ENCODE measurements around the gene SCN3B.
"Not testable (repeated sequence)": the region's sequence is repeated elsewhere in the genome, so short reads cannot be mapped to it uniquely, and the experiment has no call there.

Gene SCN3B

GRCh38 chr11:123654566-123655081 is at the start of gene SCN3B:
TSS of gene SCN3B (minus strand) at chr11:123654624. CDS start at chr11:123653801, 823 bp downstream.
- DNase-seq: peak; percentile 41

DNA sequence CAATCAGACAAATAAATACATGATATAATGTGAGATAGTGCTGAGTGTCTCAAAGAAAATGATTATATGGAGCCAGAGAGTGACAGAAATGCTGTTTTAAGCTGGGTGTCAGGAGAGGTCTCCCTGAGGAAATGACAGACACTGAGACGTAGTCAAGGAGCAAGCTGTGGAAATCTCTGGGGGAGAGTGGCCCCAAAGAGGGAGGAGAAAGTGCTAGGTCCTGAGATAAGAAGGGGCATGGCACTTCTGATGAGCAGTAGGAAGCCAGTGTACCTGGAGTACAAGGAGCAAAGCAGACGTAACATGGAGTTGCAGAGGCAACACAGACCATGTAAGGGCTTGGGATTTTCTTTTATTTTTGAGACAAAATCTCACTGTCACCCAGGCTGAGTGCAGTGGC is 48.3 kb upstream of the SCN3B start:
- DNase-seq: no peak

GRCh38 chr11:123702139-123702538 is 47.7 kb upstream of the SCN3B start:
- no peak for DNase-seq

GRCh38 chr11:123700772-123701171 is 46.3 kb upstream of the SCN3B start:
- DNase-seq: no peak

DNA sequence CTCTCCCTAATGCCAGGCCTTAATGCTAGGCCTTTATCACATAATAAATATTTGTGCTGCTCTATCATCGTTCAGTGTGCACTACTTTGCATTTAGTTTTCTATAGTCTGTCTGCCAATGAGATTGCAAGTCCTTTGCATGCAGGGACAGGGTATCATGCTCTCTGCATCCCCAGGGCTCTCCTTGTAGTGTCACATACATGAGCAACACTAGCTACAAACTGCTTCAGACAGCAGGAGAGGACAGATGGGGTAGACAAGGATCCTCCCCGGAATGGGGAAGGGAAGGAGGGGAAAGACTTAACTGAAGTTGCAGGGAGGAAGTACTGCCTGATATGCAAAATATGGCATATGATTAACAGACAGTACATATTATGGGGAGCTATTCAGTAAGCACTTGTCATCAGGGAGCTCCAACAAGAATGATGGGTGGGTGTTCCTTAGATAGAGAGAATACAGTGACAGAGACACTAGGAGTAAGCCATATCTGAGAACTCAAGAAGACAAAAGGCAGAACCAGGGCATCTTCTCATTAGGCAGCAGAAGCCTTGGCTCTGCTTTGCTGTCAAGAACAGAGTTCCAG is 44.2 kb upstream of the SCN3B start:
- no peak for DNase-seq

GRCh38 chr11:123696183-123696582 is 41.8 kb upstream of the SCN3B start:
- DNase-seq: no peak

DNA sequence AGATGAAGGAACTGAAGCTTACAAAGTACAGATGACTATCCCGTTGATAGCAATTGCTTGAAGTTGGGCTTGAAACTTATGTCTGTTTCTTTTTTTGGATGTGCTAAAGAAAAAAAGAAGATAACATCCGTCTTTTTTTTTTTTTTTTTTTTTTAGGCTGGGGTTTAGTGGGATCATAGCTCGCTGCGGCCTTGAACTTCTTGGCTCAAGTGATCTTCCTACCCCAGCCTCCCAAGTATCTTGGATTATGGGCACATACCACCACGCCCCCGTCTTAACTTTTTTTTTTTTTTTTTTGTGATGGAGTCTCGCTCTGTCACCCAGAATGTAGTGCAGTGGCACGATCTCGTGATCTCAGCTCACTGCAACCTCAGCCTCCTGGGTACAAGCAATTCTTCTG is 40.8 kb upstream of the SCN3B start:
- no peak for DNase-seq

GRCh38 chr11:123694551-123694950 is 40.1 kb upstream of the SCN3B start:
- DNase-seq: no peak

- DNase-seq: no peak
Measured at GRCh38 chr11:123692961-123693360, 38.5 kb upstream of the SCN3B start.

GRCh38 chr11:123690485-123690884 is 36.1 kb upstream of the SCN3B start:
- no peak for DNase-seq

GRCh38 chr11:123684601-123685000 is 30.2 kb upstream of the SCN3B start:
- no peak for DNase-seq

- no peak for DNase-seq
Measured at GRCh38 chr11:123683428-123684170, 29.2 kb upstream of the SCN3B start.

DNA sequence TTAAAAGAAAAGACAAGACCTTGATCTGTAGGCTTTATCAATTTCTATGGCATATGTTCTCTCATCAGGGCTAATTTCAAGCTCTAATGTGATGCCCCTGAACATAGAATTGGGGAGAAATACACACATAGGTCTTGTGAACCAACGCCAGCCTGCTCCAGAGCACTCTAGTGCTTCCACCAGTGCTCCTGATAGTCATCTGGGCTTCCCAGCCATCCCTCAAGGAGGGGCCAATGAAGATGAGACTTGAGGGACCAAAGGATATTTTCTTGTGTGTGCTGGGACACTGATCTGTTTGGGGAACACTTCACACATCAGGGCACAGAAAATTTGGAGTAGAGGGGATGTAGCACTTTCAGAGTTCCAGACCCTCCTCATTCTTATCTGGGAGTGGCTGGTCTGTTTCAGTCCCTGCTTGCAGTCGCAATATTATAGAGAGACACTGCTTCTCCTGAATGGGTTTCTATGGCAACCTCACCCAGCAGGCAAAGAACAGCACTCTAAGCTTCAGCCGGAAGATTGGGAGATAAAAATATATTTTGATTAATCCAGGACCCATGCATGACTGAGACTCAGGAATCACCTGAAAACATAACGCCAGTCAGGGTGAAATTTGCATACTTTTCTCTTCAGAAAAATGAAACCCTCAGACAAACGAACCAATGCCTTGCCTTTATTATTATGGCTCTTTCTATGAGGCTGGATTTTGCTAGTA is 28.4 kb upstream of the SCN3B start:
- DNase-seq: no peak

GRCh38 chr11:123681030-123681429 is 26.6 kb upstream of the SCN3B start:
- no peak for DNase-seq

DNA sequence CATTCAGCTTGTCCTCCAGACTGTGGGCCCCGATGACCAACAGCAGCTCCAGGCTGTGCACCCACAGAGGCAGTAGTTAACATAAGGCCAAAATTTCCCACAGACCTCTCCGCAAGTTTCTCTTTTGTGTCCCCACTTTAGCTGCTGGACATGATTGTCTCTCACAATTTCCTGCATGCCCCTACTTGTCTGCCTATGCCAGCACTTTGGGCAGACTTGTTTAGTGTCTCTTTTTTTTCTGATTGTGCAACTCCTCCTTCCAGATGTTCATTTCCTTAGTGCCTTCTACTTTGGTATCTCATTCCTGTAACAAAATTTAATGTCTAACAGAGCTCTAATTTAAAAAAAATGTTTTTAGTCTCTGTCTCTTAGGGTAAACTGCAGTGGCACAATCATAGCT is 23.8 kb upstream of the SCN3B start:
- DNase-seq: no peak

- no peak for DNase-seq
Measured at GRCh38 chr11:123677510-123677909, 23.1 kb upstream of the SCN3B start.

GRCh38 chr11:123674297-123674696 is 19.9 kb upstream of the SCN3B start:
- DNase-seq: no peak

GRCh38 chr11:123672568-123672967 is 18.1 kb upstream of the SCN3B start:
- DNase-seq: peak; percentile 26

DNA sequence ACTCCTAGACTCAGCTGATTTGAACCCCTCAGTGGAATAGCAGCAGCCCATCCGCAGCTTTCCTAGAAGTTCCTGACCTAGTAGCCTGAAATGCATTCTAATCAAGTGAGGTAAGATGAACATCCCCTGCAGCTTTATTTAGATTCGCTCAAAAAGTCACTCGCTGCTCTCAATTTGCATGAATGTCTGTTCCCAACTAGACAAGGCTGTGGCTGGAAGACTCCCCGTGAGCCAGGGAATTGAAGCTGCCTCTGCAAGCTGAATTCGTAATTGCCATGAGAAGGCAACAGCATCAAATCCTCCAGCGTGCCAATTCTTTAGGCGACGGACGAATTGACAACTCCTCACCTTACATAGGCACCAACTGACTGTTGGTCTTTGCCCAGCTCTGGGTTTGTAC is 17.1 kb upstream of the SCN3B start:
- DNase-seq: no peak

DNA sequence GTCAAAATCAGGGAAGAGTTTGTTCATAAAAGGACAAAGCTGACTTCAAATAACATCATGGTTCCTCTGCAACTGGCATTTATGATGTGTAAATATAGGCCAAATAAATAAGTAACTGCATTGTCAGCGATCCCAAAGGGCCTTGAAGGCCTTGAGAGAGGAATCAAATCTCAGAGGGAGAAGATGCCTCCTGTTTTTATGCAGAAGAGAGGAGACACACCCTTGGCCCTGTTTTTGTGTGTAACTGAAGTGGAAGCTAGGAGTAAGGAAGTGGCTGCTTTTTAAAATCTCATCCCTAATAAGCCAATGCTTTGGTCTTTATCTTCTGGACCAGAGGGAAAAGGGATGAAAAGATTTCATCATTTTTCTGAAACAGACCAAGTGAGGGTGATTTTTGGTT is 15.7 kb upstream of the SCN3B start:
- no peak for DNase-seq

- no peak for DNase-seq
Measured at GRCh38 chr11:123665306-123665705, 10.9 kb upstream of the SCN3B start.

DNA sequence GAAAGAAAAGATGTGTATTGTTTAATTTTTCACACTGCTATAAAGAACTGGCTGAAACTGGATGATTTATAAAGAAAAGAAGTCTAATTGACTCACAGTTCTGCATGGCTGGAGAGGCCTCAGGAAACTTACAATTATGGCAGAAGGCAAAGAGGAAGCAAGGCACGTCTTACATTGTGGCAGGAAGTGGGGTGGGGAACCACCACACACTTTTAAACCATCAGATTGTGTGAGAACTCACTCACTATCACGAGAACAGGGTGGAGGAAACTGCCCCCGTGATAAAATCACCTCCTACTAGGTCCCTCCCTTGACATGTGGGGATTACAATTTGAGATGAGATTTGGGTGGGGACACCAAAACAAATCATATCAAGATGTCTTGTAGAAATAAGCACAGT is 5.5 kb upstream of the SCN3B start:
- not testable (repeated sequence) for DNase-seq

DNA sequence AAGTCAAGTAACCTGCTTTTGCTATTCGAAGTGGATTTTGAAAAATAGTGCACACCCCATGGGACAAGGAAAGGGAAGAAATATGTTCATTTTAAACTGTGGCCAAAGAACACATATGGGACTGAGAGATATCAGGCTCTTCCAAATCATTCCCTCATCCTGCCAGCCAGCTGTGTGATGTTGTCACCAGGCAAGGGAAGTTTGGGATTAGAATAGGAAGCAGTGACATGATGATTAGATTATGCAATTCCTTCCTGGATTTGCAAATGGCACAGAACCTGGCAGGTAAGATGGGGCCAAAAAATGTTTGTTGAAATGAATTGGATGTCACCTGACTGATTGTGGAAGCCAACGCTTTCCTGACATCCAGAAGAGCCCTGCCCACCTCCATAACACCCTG is 4.9 kb upstream of the SCN3B start:
- DNase-seq: no peak

All from NCI-H1694 treated with DMSO at 0.1 percent for 48 hours (cell line).